ENCODE data around the gene TGM2.

TGM2 gene

DNA sequence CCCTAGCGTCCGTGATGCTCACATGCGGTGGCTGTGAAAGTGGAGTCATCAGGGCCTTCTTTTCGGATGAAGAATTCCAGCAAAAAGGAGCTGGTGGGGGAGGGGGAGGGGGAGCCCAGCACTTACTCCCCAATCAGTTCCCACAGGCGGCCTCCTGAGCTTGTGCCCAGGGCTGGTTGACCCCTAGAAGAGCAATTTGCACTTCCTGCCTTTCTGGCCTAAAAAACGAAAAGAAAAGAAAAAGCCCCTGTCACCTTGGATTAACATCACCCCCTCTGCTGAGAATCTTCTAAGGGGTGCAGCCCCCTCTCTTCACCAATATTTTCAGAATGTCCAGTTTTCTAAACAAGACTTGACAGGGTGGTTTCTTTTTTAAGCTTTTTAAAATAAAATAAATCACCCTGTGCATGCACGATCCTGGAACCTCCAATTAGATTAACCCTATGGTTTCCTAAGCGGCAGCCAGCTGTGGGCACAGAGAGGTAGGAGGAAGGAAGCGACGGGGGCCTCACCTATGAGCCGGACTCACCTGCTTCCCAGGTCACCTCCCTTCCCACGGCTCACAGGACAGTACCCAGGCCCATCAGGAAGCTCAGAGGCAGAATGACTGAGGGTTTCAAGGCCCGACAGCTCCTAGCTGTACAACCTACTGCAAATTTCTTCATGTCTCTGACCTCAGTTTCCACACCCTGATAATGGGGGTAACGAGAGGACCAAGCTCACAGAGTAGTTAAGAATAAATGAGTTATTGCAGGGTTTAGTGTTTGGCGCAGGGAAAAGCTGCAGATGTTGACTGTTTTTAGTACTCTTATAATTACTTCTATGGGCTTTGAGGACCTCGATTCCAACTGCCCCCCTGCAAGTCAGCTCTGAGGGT lies 10.5 kb upstream of the TGM2 start:
- no peak for DNase-seq

GRCh38 chr20:38173237-38174156 lies 8.4 kb upstream of the TGM2 start:
- DNase-seq = no peak

- no peak for DNase-seq
Observed at GRCh38 chr20:38172408-38172807, 7.3 kb upstream of the TGM2 start.

DNA sequence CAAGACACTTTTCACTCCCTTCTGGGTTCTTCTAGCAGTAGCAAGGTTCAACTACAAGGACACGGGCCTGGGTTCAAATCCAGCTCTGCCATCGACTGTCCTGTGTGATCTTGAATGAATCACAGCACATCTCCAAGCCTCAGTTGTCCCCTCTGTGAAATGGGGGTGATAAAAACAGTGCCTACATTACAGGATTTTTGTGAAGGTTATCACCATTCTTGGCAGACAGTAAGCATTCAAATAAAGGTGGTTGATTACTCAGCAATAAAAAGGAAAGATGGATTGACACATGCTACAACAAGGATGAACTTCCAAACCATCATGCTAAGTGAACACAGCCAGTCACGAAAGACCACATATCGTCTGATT lies 6.6 kb upstream of the TGM2 start:
- no peak for DNase-seq

- no peak for DNase-seq
Observed at GRCh38 chr20:38170826-38171674, 6.0 kb upstream of the TGM2 start.

GRCh38 chr20:38170219-38170825 lies 5.3 kb upstream of the TGM2 start:
- DNase-seq = no peak

DNA sequence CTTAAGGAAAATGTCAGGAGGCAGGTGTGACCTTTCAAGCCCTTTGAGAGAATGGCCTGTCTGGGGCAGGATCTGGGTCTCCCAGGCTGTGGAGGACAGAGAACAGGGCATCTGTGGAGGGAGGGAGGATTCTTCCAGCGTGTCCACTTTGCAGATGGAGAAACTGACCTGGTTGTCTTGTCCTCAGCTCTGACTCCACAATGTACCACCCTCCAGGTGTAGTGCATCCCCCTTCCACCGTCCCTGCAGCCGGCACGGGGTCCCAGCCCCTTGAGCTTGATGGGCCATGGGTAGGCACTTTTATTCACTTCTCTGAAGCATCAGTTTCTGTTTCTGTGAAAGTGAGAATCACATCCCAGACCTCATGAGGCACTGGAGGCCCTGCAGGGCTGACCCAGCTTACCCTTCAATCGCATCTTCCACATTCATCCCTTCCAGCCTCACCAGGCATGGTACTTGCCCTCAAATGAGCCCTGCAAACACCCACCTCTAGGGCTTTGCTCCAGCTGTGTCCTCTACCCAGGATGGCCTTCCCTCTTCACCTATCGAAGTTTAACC lies 4.6 kb upstream of the TGM2 start:
- no peak for DNase-seq

- no peak for DNase-seq
Observed at GRCh38 chr20:38168791-38169589, 3.9 kb upstream of the TGM2 start.

GRCh38 chr20:38167851-38168760 lies 3.0 kb upstream of the TGM2 start:
- DNase-seq = no peak

- no peak for DNase-seq
Observed at GRCh38 chr20:38167328-38167850, 2.3 kb upstream of the TGM2 start.

GRCh38 chr20:38166703-38167233 lies 1.7 kb upstream of the TGM2 start:
- no peak for DNase-seq

DNA sequence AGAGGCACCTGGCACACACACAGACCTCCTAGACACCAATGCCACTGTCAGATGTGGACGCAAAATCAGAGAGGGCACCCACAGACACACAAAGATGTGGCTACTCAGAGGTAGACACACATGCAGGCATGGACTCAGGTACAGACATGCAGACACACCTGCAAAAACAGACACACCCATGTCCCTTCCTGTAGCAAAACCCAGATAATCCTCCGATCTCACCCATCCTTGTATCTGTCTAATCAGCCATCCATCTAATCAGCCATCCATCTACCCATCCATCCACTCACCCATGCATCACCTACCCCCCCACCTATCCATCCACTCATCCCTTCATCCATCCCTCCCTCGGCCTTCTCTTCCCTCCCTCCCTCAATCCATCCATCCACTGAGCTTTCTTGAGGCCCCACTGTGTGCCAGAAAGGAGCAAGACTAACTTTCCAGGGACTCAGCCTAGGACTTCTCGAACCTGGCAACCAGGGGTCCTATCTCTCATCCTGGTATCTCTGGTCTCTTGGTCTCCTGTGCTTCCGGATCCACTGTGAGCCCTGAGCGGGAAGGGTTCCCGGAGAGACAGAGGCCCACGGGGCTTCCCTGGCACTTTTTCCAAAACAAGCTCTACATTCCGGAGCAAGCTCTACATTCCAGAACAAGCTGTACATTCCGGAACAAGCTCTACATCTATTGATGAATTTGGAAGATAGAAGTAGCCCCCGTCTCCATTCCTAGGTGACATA lies 1.1 kb upstream of the TGM2 start:
- no peak for DNase-seq

GRCh38 chr20:38164624-38165088 lies 414 bp downstream of the TGM2 start:
- no peak for DNase-seq

DNA sequence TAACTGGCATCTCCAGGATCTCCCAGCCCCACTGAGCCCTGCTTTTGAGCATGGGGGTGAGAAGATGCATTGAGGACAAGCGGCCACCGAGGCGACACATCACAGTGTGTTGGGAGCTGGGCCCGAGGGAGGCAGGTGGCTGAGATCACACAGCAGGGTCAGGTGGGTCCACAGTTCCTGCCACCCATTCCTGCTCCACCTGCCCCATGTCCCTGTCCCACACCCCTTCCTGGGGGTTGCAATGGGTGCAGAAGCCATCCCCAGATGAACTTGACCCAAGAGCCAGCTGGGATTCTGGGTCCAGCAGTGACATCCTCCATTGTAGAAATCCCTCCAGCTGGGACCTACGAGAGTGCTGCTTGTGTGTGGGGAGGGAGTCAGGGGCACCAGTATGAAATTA lies 1.0 kb downstream of the TGM2 start:
- DNase-seq = no peak

- DNase-seq = no peak
Observed at GRCh38 chr20:38162878-38163875, 1.9 kb downstream of the TGM2 start.

DNA sequence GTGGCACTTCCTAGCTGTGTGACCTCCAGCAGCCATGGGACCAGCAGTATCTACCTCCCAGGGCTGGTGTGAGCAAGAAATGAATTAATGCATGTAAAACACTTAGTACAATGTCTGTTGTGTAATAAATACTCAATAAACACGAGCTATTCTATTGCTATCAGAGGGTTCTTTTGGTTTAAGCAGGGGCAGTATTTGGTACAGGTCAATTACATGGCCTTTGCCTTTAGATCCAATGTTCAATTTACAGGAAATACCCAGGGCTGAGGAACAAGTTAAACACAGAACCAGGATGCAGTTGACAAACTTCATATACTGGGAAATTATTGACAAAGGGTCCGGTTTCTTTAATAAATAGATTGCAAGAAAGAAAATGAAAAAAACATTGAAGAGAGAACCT lies 2.9 kb downstream of the TGM2 start:
- no peak for DNase-seq

DNA sequence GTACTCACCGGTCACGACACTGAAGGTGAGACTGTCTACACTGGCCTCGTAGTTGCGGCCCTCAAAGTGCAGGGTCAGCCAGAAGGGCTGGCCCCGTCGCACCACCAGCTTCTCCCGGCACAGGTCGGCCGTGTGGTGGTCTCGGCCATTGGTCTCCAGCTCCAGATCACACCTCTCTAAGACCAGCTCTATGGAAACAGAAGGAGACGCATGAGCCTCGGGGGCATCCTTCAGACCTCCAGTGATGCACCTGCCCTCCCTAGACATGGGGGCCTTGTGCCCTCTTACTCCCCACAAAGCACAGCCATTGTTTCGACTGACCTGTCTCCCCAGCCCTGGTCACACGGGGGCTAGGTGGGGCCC lies 3.7 kb downstream of the TGM2 start:
- DNase-seq = no peak
